IPS DF 6.9 (cell line): ENCODE measurements around the gene LIMK2.
A peak's percentile ranks its signal among the peaks of the same experiment; 100 is the strongest.

Experiments used
- DNase-seq: peaks from one replicate; pipeline ENCODE4 v3.0.0-alpha.2; 2013; ENCODE audit warnings: low read depth, low spot score
- H3K27ac ChIP-seq: one replicate; pipeline ENCODE4 v1.5.1; 2013; ENCODE audit warnings: low read length, control low read depth
- H3K27me3 ChIP-seq: 2 replicates; pipeline ENCODE4 v1.6.1; 2013; ENCODE audit warnings: mild to moderate bottlenecking, low read length; ENCODE audit not compliant: control insufficient read depth, insufficient read depth
- H3K36me3 ChIP-seq: 2 replicates; pipeline ENCODE4 v1.6.1; 2013; ENCODE audit warnings: low read length; ENCODE audit not compliant: control insufficient read depth, insufficient read depth
- H3K4me1 ChIP-seq: 2 replicates; pipeline ENCODE4 v1.6.1; 2013; ENCODE audit warnings: low read length; ENCODE audit not compliant: control insufficient read depth, insufficient read depth
- H3K4me3 ChIP-seq: 2 replicates; pipeline ENCODE4 v1.5.1; 2013; ENCODE audit warnings: mild to moderate bottlenecking, low read length
- H3K9me3 ChIP-seq: 2 replicates; pipeline ENCODE4 v1.6.1; 2013; ENCODE audit warnings: low read length, inconsistent platforms; ENCODE audit not compliant: control insufficient read depth, insufficient read depth
- WGBS: extraction: QIAGEN DNeasy Blood & Tissue Kit; methylation state at CpG from one replicate; pipeline ENCODE4 v1.1.7; 2013; ENCODE audit warnings: mixed read lengths, missing lambda C conversion rate; ENCODE audit not compliant: insufficient read length, insufficient coverage; 5-methylcytosine and 5-hydroxymethylcytosine counted together

LIMK2 gene

DNA sequence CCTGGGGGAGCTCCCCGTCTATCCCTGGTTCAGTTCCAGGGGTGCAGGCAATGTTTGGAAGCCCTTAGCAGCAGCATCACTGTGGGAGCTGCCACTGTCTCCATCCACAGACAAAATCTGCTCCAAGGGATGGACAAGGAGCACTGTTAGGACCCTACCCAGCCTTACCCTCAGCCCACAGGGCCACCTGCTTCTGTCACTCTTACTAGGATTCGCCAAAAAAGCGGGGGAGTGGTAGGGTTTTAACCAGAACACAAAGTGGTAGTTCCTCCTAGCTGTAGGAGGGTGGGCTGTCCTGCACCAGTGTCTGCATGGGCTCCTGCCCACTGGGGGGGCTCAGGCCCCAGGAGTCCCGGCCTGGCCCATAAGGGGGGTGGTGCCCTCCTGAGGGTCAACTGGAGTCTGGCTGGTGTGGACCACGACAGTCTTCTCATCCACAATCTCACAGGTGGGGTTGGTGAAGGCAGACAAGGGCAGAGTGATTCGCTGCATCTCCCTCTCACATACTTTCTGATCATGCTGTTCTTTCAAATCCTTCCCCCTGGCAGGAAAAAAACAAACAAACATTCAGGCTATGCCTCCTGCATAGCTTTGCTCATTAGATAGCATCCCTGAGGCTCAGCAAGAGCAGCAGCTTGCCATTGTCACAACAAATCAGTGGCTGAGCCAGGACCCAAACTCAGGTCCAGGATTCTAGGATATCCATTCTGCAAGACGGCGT lies 70.8 kb downstream of the LIMK2 start:
- WGBS, result no CpG with 5 or more reads among the region's 8 CpGs
- Histone ChIP-seq H3K4me3 (no peak overlapping the region), H3K27me3 (no peaks in the 10 kb centered on the region), H3K9me3 (no peaks in the 10 kb centered on the region), H3K36me3 (no peaks in the 10 kb centered on the region), H3K27ac (no peak overlapping the region), H3K4me1 (0 out of 2 replicates have a peak, but pooled peaks cover 1% of the 10 kb centered on the region)
- no peak for DNase-seq

GRCh38 chr22:31284281-31285155 lies 72.4 kb downstream of the LIMK2 start:
- H3K27ac ChIP-seq, result no peak overlapping the region
- H3K4me1 ChIP-seq, result 0 out of 2 replicates have a peak, but pooled peaks cover 1% of the 10 kb centered on the region
- H3K9me3 ChIP-seq, result no peaks in the 10 kb centered on the region
- no peaks in the 10 kb centered on the region for H3K36me3 ChIP-seq
- no peak for DNase-seq
- no peak overlapping the region for H3K4me3 ChIP-seq
- WGBS, result no CpG with 5 or more reads among the region's 3 CpGs
- H3K27me3 ChIP-seq, result no peaks in the 10 kb centered on the region

GRCh38 chr22:31286360-31287255 lies 74.5 kb downstream of the LIMK2 start:
- no peak overlapping the region for H3K4me3 ChIP-seq
- H3K4me1 ChIP-seq, result 0 out of 2 replicates have a peak, but pooled peaks cover 1% of the 10 kb centered on the region
- no peaks in the 10 kb centered on the region; the same call in 1 of the 2 replicates for H3K27me3 ChIP-seq
- DNase-seq, result no peak
- no CpG with 5 or more reads among the region's 8 CpGs for WGBS
- no peaks in the 10 kb centered on the region for H3K36me3 ChIP-seq
- H3K27ac ChIP-seq, result no peak overlapping the region
- H3K9me3 ChIP-seq, result no peaks in the 10 kb centered on the region

GRCh38 chr22:31287818-31288495 lies 75.9 kb downstream of the LIMK2 start:
- H3K9me3 ChIP-seq, result no peaks in the 10 kb centered on the region
- no peak overlapping the region for H3K27ac ChIP-seq
- DNase-seq, result no peak
- H3K36me3 ChIP-seq, result no peaks in the 10 kb centered on the region
- WGBS, result no CpG with 5 or more reads among the region's 6 CpGs
- H3K27me3 ChIP-seq, result no peaks in the 10 kb centered on the region; the same call in 1 of the 2 replicates
- H3K4me1 ChIP-seq, result 0 out of 2 replicates have a peak, but pooled peaks cover 1% of the 10 kb centered on the region
- H3K4me3 ChIP-seq, result no peak overlapping the region

DNA sequence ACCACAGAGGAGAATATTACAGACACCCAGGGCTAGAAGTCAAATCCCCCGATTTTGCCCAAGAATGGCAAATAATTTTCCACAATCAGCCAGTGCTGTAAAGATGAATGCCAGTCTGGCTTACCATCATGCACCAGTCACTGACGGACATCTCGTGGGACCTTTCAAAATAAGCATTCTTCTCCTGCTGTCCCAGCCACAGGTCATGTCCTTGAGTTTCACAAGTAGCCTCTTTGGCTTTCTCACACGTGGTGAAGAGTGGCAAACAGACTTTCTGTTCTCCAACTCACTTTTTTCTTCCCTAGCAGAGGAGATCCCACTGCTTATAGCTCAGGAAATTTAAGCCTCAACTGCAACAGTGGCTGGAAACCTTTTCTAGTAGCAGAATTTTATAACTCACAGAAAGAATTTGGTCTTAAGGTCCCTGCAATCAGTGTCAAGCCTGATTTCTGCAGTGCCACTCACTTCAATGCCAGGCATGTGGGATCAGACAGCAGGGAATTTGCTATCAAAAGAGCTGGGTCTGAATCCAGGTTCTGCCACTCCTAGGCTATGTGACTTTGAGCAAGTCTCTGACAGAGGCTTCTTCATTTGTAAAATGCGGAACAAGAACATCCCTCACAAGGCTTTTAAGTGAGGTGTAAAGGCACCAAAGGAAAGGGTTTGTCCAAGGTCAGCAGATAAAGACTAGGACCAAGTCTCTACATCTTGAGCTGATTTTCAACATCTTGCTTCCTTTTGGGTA lies 76.6 kb downstream of the LIMK2 start:
- H3K27ac ChIP-seq, result no peak overlapping the region

DNA sequence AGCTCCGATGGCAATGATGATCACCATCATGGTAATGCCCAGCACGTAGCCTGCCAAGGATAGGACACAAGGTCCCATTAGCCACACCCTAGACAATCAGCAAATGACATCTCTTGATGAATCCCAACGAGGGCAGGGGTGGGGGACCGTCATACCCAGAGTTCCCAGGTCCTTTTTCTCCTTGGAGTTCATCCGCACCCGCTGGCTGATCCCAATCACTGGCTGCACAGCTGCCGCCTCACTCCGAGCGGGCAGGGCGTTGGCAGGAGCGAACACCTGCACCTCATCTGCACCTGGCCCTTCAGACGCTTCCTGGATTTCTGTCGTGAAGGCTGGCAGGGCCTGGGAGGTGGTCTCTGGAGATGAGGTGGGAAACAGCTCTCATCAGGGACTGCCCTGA lies 77.2 kb downstream of the LIMK2 start:
- Histone ChIP-seq H3K4me1 (0 out of 2 replicates have a peak, but pooled peaks cover 1% of the 10 kb centered on the region), H3K4me3 (no peak overlapping the region), H3K36me3 (no peaks in the 10 kb centered on the region), H3K9me3 (no peaks in the 10 kb centered on the region), H3K27ac (no peak overlapping the region), H3K27me3 (no peaks in the 10 kb centered on the region; the same call in 1 of the 2 replicates)
- no peak for DNase-seq
- no CpG with 5 or more reads among the region's 13 CpGs for WGBS

More for the DNA sequence above, 76.6 kb downstream of the LIMK2 start:
- DNase-seq, result no peak
- Histone ChIP-seq H3K27me3 (no peaks in the 10 kb centered on the region; the same call in 1 of the 2 replicates), H3K9me3 (no peaks in the 10 kb centered on the region), H3K4me1 (0 out of 2 replicates have a peak, but pooled peaks cover 1% of the 10 kb centered on the region), H3K36me3 (no peaks in the 10 kb centered on the region), H3K4me3 (no peak overlapping the region)
- WGBS, result no CpG with 5 or more reads among the region's 5 CpGs

GRCh38 chr22:31290494-31291471 lies 78.7 kb downstream of the LIMK2 start:
- no peaks in the 10 kb centered on the region for H3K36me3 ChIP-seq
- DNase-seq, result peak; percentile 68
- H3K27ac ChIP-seq, result no peak overlapping the region
- H3K27me3 ChIP-seq, result no peaks in the 10 kb centered on the region; the same call in 1 of the 2 replicates
- H3K4me1 ChIP-seq, result no peaks in the 10 kb centered on the region
- no peaks in the 10 kb centered on the region for H3K9me3 ChIP-seq
- H3K4me3 ChIP-seq, result peak overlapping the region; percentile 45; the same call in 1 of the 2 replicates
- no CpG with 5 or more reads among the region's 95 CpGs for WGBS

DNA sequence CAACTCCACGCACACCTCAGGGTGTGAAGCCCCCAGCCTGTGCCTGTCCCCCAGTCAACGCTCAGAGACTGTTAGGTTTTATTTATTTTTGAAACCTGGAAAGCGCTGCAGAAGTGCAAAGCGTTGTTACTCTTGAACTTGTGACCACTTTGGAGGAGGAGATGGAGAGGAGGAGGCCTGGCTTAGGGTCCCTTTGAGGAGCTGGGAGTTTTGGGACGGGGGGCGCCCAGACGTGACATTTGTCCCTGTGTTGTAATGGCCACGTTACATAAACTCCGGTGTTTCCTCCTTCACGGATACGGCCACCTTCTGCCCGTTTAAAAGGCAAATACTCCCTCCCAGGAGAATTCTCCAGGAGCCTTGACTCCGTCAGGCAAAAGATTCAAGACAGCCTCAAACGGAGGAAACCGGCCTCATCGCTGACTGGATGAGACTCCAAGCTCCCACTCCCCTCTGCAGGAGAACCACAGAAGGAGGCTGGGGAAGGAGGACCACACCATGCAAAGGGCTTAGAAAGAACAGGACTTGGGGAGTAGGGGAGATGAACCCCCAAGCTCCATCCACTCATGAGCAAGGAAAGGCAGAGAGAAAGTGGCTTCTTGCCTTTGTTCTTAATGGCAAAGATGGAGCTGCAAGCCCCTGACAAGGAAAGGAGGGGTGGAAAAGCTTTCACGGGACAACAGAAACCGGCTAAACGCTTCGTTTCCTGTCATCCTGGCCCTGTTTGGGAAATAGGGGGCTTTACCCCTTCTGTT lies 79.6 kb downstream of the LIMK2 start:
- no peaks in the 10 kb centered on the region for H3K9me3 ChIP-seq
- no peak overlapping the region for H3K27ac ChIP-seq
- DNase-seq, result no peak

More for the DNA sequence above, 79.6 kb downstream of the LIMK2 start:
- Histone ChIP-seq H3K4me3 (peak overlapping the region; percentile 11; the same call in 1 of the 2 replicates), H3K27me3 (no peaks in the 10 kb centered on the region; the same call in 1 of the 2 replicates), H3K4me1 (no peaks in the 10 kb centered on the region), H3K36me3 (no peaks in the 10 kb centered on the region)
- no CpG with 5 or more reads among the region's 20 CpGs for WGBS
